Stimulated activated CD4-positive, alpha-beta T cell treated with anti-CD3 and anti-CD28 coated beads, Interleukin-4, amount 100 ng/mL, for 1 hour (primary cell): ENCODE measurements around the gene EEF1AKMT3.

Source experiments
- DNase-seq: peaks from one replicate; pipeline ENCODE4 v3.0.0-alpha.2; 2020

EEF1AKMT3 gene

GRCh38 chr12:57735198-57735855 lies 37.1 kb upstream of the EEF1AKMT3 start:
- DNase-seq = no peak

GRCh38 chr12:57735952-57736740 lies 36.3 kb upstream of the EEF1AKMT3 start:
- DNase-seq = no peak

GRCh38 chr12:57736741-57737466 lies 35.5 kb upstream of the EEF1AKMT3 start:
- DNase-seq = no peak

DNA sequence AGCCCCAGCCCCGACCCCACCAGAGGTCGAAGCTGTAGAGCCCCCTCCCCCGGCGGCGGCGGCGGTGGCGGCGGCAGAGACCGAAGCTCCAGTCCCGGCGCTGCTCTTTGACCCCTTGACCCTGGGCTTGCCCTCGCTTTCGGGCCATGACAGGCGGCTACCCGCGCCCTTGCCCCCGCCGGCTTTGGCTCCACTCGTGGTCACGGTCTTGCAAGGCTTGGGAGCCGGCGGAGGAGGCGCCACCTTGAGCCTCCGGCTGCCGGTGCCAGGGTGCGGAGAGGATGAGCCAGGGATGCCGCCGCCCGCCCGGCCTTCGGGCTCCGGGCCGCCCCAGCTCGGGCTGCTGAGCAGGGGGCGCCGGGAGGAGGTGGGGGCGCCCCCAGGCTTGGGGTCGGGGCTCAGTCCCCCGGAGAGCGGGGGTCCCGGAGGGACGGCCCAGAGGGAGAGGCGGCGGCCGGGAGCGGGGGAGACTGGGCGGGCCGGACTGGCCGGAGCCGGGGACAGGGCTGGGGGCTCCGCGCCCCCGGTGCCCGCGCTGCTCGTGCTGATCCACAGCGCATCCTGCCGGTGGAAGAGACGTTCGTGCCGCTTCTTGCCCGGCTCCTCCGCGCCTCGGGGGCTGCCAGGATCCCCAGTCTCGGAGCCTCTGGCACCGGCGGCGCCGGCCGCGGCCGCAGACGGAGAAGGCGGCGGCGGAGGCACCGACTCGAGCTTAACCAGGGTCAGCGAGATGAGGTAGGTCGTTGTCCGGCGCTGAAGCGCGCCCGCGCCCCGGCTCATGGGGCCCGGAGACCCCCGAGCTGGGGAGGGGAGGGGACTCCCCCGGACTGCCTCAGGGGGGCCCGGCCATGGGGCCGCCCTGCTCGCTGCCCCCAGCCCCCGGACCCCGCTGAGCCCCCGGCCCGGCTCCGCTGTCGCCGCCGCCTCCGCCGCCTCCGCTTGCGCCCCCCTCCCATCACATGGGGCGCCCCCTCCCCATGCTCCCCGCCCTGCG lies 34.6 kb upstream of the EEF1AKMT3 start:
- DNase-seq = no peak

GRCh38 chr12:57738661-57739237 lies 33.7 kb upstream of the EEF1AKMT3 start, which contains the start of gene AGAP2:
Gene AGAP2 (minus strand): TSS chr12:57738742. CDS start chr12:57738246, 496 bp downstream.
- DNase-seq = no peak

- no peak for DNase-seq
Measured at GRCh38 chr12:57739387-57739786, 33.0 kb upstream of the EEF1AKMT3 start.

- no peak for DNase-seq
Measured at GRCh38 chr12:57739914-57740538, 32.4 kb upstream of the EEF1AKMT3 start.

- peak; percentile 61 for DNase-seq
Measured at GRCh38 chr12:57740656-57741412, 31.6 kb upstream of the EEF1AKMT3 start.

DNA sequence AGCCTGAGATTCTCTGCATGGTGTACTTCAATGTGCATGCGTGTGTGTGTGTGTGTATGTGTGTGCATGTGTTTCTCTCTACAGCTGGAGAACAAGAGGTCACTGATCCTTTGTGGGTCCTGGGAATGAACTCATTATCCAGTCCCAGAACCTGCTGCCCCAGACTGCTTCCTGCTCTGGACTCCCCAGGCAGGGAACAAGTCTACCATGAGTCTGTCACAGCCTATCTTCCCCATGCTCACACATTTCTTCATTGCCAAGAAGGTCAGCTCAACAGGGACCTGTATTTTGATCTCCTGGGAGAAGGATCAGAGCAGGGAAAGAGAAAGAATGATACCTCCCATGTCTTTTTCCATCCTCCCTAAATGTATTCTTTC lies 31.0 kb upstream of the EEF1AKMT3 start:
- no peak for DNase-seq

- peak; percentile 70 for DNase-seq
Measured at GRCh38 chr12:57741844-57742738, 30.3 kb upstream of the EEF1AKMT3 start.

DNA sequence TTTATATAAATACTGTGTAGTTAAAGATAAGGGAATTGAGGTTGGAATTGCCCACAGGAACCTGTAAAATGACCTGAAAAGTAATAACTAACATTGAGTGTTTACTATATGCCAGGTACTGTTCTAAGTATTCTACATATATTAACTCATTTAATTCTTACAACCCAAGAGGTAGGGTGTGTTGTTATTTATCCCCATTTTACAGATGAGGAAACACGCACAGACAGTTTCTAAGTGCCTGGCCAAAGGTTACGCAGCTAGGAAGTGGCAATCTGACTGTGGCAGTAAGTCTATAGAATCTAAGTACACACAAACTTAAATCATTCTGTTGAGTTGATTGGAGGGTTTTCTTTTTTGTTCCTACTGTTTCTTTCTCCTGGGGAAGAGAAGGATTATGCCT lies 28.6 kb upstream of the EEF1AKMT3 start:
- no peak for DNase-seq

DNA sequence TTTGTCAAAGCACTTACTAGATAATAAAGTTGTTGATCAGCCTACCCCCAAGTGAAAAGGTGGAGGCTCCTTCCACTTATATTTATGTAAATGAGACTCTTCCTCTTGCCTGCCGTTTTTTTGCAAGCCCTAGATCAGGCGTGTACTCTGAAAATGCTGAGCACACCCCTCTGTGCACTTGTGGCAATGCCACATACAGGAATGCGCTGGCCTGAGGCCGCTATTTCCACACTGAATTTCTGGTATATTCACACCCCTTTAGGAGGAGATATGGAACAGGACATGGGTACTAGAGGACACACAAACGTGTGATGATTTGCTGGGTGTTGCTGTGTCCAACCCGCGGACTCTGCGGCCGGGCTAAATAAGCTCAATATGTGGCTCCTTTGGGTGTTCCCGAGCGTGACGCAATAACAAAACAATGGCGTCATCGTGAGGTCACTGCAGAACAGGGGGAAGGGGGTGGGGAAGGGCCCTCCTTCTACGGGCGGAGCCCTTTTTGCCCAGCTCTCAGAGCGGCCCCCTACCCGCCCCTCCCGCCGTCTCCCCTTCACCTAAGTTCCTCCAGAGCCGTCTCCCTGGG lies 28.1 kb upstream of the EEF1AKMT3 start:
- DNase-seq = peak; percentile 71

DNA sequence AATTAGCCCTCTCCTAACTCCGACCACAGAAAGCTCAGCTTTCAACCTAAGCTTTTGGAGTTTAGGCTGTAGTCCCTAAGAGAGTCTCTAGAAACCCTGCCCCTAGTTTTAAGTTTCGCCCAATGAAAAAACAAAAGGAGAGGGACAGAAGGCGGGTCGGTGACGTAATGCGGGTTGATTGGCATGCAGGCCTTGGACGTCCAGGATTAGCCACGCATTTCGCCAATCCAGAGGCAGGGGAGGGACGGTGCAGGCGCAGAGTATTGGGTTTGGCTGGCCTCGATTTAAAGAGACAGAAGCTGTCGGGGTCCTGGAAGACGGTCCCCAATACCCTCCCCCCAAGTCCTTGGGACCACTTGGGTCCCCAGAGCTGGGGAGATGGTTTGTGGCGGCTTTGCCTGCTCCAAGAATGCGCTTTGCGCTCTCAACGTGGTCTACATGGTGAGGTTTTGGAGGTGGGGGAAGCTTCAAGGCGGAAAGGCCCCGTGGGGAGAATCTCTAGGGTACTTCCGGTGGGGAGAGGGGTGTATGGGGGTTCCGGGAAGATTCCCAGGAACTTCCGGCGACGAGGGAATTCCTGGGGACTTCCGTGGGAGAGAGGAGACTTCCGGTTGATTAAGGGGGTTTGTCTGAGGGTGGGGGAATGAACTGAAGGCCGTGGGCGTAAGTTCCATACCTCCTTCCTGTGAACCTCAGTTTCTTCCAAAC lies 27.5 kb upstream of the EEF1AKMT3 start, which contains the start of gene TSPAN31:
Gene TSPAN31, plus strand, starts transcription at position 263 of the 708 bp plus-strand sequence. Its CDS starts 116 bp downstream, at position 379.
- DNase-seq = peak; percentile 94

DNA sequence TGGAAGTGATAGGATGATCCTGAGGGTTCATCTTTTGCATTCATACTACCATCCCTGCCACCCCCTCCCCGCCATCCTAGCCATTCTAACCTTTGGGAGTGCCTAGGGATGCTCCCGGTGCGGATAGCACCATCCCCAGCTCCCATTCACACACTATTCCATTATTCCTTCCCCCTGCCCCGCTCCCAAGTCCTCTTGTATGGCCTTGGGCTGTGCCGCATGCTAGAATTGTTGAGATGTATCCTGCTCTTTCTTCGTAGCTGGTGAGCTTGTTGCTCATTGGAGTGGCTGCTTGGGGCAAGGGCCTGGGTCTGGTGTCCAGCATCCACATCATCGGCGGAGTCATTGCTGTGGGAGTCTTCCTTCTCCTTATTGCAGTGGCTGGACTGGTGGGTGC lies 26.9 kb upstream of the EEF1AKMT3 start:
- DNase-seq = no peak

GRCh38 chr12:57746025-57746424 lies 26.4 kb upstream of the EEF1AKMT3 start:
- DNase-seq = no peak

- no peak for DNase-seq
Measured at GRCh38 chr12:57749061-57749460, 23.4 kb upstream of the EEF1AKMT3 start.

- no peak for DNase-seq
Measured at GRCh38 chr12:57750561-57751431, 21.6 kb upstream of the EEF1AKMT3 start.

DNA sequence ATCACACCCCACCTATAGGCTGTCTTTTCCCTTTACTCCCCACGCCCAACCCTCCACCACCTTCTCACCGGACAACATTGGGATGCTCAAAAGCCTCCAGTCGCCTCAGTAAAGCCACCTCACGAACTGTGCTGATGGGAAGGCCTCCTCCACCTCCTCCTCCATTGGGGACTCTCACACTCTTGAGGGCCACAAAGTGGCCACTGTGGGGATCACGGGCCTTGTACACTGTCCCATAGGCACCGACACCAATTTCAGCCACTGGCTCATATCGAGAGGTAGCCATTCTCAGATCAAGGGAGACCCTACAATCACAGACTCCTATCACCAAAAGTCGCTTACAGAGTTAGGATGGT lies 21.0 kb upstream of the EEF1AKMT3 start:
- no peak for DNase-seq
